GM19438 (cell line): ENCODE data around the gene WDR75.

ENCODE experiments used
- ATAC-seq: cut with Tn5 transposase; IDR thresholded peaks from one replicate; pipeline ENCODE4 v1.9.1; 2021; ENCODE audit warnings: low read depth; ENCODE audit not compliant: unreplicated experiment

The WDR75 gene

DNA sequence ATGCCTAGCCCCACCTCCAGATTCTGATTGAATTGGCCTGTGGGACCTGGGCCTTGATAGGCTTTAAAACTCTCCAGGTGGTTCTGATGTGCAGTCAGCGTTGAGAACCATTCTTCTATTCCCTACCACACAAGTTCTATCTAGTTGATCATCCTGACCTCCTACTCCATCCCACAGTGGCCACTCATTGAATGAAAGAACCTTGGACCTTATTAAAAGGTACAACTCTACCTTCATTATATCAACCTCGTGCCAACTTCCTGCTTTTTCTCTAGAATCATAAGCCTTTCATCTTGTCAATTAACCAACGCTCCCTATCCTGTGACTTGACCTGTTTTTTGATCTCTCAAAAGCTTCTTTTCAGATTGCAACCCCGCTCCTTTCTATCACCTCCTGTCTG, 83.5 kb downstream of the WDR75 start:
- ATAC-seq = no peak
